ENCODE data around the gene TEAD1.
A peak's percentile ranks its signal among the peaks of the same experiment; 100 is the strongest.

Gene TEAD1

GRCh38 chr11:12958986-12959385 is 284.8 kb downstream of the TEAD1 start:
- peak; percentile 17 for DNase-seq (ENCODE audit: low read depth)
- TF ChIP-seq CTCF (IDR thresholded peaks at IDR 0.05; ENCODE audit: insufficient read depth, low read depth, low read length, missing control alignments): no peak
- no peak overlapping the region for H3K4me3 ChIP-seq (ENCODE audit: low read depth, low read length)

GRCh38 chr11:12961615-12962014 is 287.4 kb downstream of the TEAD1 start:
- TF ChIP-seq CTCF (IDR thresholded peaks at IDR 0.05; ENCODE audit: insufficient read depth, low read depth, low read length, missing control alignments): no peak
- H3K4me3 ChIP-seq (ENCODE audit: low read depth, low read length): no peak overlapping the region
- no peak for DNase-seq (ENCODE audit: low read depth)

GRCh38 chr11:12962306-12962705 is 288.1 kb downstream of the TEAD1 start:
- no peak overlapping the region for H3K4me3 ChIP-seq (ENCODE audit: low read depth, low read length)
- no peak for DNase-seq (ENCODE audit: low read depth)
- TF ChIP-seq CTCF (IDR thresholded peaks at IDR 0.05; ENCODE audit: insufficient read depth, low read depth, low read length, missing control alignments): no peak

GRCh38 chr11:12963051-12963450 is 288.8 kb downstream of the TEAD1 start:
- no peak overlapping the region for H3K4me3 ChIP-seq (ENCODE audit: low read depth, low read length)
- TF ChIP-seq CTCF (IDR thresholded peaks at IDR 0.05; ENCODE audit: insufficient read depth, low read depth, low read length, missing control alignments): no peak
- no peak for DNase-seq (ENCODE audit: low read depth)

GRCh38 chr11:12963792-12964536 is 289.7 kb downstream of the TEAD1 start:
- DNase-seq (ENCODE audit: low read depth): peak; percentile 72
- peak; percentile 79 for TF ChIP-seq CTCF (IDR thresholded peaks at IDR 0.05; ENCODE audit: insufficient read depth, low read depth, low read length, missing control alignments)
- H3K4me3 ChIP-seq (ENCODE audit: low read depth, low read length): no peak overlapping the region

GRCh38 chr11:12964650-12965049 is 290.4 kb downstream of the TEAD1 start:
- no peak for DNase-seq (ENCODE audit: low read depth)
- TF ChIP-seq CTCF (IDR thresholded peaks at IDR 0.05; ENCODE audit: insufficient read depth, low read depth, low read length, missing control alignments): no peak
- no peak overlapping the region for H3K4me3 ChIP-seq (ENCODE audit: low read depth, low read length)

- no peak overlapping the region for H3K4me3 ChIP-seq (ENCODE audit: low read depth, low read length)
- no peak for DNase-seq (ENCODE audit: low read depth)
- no peak for TF ChIP-seq CTCF (IDR thresholded peaks at IDR 0.05; ENCODE audit: insufficient read depth, low read depth, low read length, missing control alignments)
Observed at GRCh38 chr11:12966002-12966401, 291.8 kb downstream of the TEAD1 start.

All from GM12865 (cell line).